H9 (cell line): ENCODE measurements around the gene ZIC4. TPM values are rescaled to one million over a fixed set of nuclear protein-coding genes. Genes with fewer than 3 reads are reported as not detected.

Experiments
- DNase-seq: peaks from one replicate; pipeline ENCODE4 v3.0.0-alpha.2; 2017
- H2AFZ ChIP-seq: one replicate; pipeline ENCODE4 v1.6.1; 2013; ENCODE audit warnings: mild to moderate bottlenecking, low read length, control low read depth, moderate library complexity
- H2AK5ac ChIP-seq: 2 replicates; pipeline ENCODE4 v1.6.1; 2013; ENCODE audit warnings: low read length, control low read depth, mixed read lengths; ENCODE audit not compliant: insufficient read length
- H2BK120ac ChIP-seq: one replicate; pipeline ENCODE4 v1.6.1; 2013; ENCODE audit warnings: low read depth, mild to moderate bottlenecking, low read length, control low read depth, inconsistent platforms; ENCODE audit not compliant: poor library complexity, severe bottlenecking
- H2BK12ac ChIP-seq: 2 replicates; pipeline ENCODE4 v1.6.1; 2013; ENCODE audit warnings: low read length, control low read depth, mixed read lengths, low read depth; ENCODE audit not compliant: insufficient read length
- H2BK15ac ChIP-seq: 2 replicates; pipeline ENCODE4 v1.6.1; 2013; ENCODE audit warnings: low read depth, low read length, control low read depth
- H2BK20ac ChIP-seq: one replicate; pipeline ENCODE4 v1.6.1; 2013; ENCODE audit warnings: low read depth, mild to moderate bottlenecking, low read length, control low read depth, inconsistent platforms; ENCODE audit not compliant: poor library complexity, severe bottlenecking
- H2BK5ac ChIP-seq: 2 replicates; pipeline ENCODE4 v1.6.1; 2013; ENCODE audit warnings: low read length, control low read depth, mixed read lengths; ENCODE audit not compliant: insufficient read length
- H3K14ac ChIP-seq: 2 replicates; pipeline ENCODE4 v1.6.1; 2013; ENCODE audit warnings: low read length, control low read depth; ENCODE audit not compliant: insufficient read depth
- H3K18ac ChIP-seq: 2 replicates; pipeline ENCODE4 v1.6.1; 2013; ENCODE audit warnings: low read depth, mild to moderate bottlenecking, mixed read lengths, low read length, control low read depth; ENCODE audit not compliant: insufficient read length
- H3K23ac ChIP-seq: 2 replicates; pipeline ENCODE4 v1.6.1; 2013; ENCODE audit warnings: low read length, control low read depth, mixed read lengths, low read depth; ENCODE audit not compliant: insufficient read length
- H3K23me2 ChIP-seq: 2 replicates; pipeline ENCODE4 v1.6.1; 2013; ENCODE audit warnings: low read depth, mild to moderate bottlenecking, mixed read lengths, low read length, control low read depth; ENCODE audit not compliant: insufficient read length, poor library complexity, severe bottlenecking
- H3K27ac ChIP-seq: 2 replicates; pipeline ENCODE4 v1.5.1; 2013; ENCODE audit warnings: low read length, control low read depth, mixed read lengths, low read depth; ENCODE audit not compliant: insufficient read length
- H3K27me3 ChIP-seq: 2 replicates; pipeline ENCODE4 v1.6.1; 2013; ENCODE audit warnings: low read length, control low read depth, inconsistent platforms; ENCODE audit not compliant: insufficient read depth
- H3K4ac ChIP-seq: 2 replicates; pipeline ENCODE4 v1.6.1; 2013; ENCODE audit warnings: low read depth, mild to moderate bottlenecking, control low read depth, inconsistent platforms, low read length, moderate library complexity
- H3K4me1 ChIP-seq: 2 replicates; pipeline ENCODE4 v1.6.1; 2013; ENCODE audit warnings: low read length, control low read depth, inconsistent platforms; ENCODE audit not compliant: insufficient read depth
- H3K4me2 ChIP-seq: 2 replicates; pipeline ENCODE4 v1.6.1; 2013; ENCODE audit warnings: low read length, control low read depth, mixed read lengths; ENCODE audit not compliant: insufficient read length, insufficient read depth
- H3K56ac ChIP-seq: 2 replicates; pipeline ENCODE4 v1.6.1; 2013; ENCODE audit warnings: low read depth, mild to moderate bottlenecking, mixed read lengths, low read length, control low read depth; ENCODE audit not compliant: insufficient read length
- H3K79me1 ChIP-seq: 2 replicates; pipeline ENCODE4 v1.6.1; 2013; ENCODE audit warnings: low read depth, mild to moderate bottlenecking, moderate library complexity, low read length, control low read depth, inconsistent platforms; ENCODE audit not compliant: insufficient read depth, poor library complexity, severe bottlenecking
- H3K79me2 ChIP-seq: 2 replicates; pipeline ENCODE4 v1.6.1; 2013; ENCODE audit warnings: low read length, control low read depth, inconsistent platforms; ENCODE audit not compliant: insufficient read depth
- H3K9ac ChIP-seq: 2 replicates; pipeline ENCODE4 v1.6.1; 2013; ENCODE audit warnings: low read length, control low read depth, mixed read lengths; ENCODE audit not compliant: insufficient read length; ENCODE audit errors: extremely low read depth
- H3K9me3 ChIP-seq: one replicate; pipeline ENCODE4 v1.6.1; 2013; ENCODE audit warnings: low read depth, low read length, inconsistent platforms; ENCODE audit not compliant: control insufficient read depth
- H3T11ph ChIP-seq: one replicate; pipeline ENCODE4 v1.6.1; 2013; ENCODE audit warnings: mild to moderate bottlenecking, low read length, control low read depth, inconsistent platforms
- H4K20me1 ChIP-seq: one replicate; pipeline ENCODE4 v1.6.1; 2013; ENCODE audit not compliant: control insufficient read depth, insufficient read length, insufficient read depth
- H4K5ac ChIP-seq: 2 replicates; pipeline ENCODE4 v1.6.1; 2013; ENCODE audit warnings: low read depth, mild to moderate bottlenecking, mixed read lengths, low read length, control low read depth; ENCODE audit not compliant: insufficient read length
- H4K8ac ChIP-seq: replicated peaks from 2 replicates; pipeline ENCODE4 v1.6.1; 2013; ENCODE audit warnings: low read length, control low read depth, mixed read lengths, low read depth; ENCODE audit not compliant: insufficient read length
- H4K91ac ChIP-seq: 2 replicates; pipeline ENCODE4 v1.6.1; 2013; ENCODE audit warnings: low read depth, mild to moderate bottlenecking, moderate library complexity, mixed read lengths, low read length, control low read depth; ENCODE audit not compliant: insufficient read length
- H3K27ac Mint-ChIP-seq, 3 experiments: 2 replicates in 2 of 3; 3 replicates in 1 of 3; pipeline ENCODE4 v1.8.0; 2020 to 2021; ENCODE audit warnings: mixed read lengths in 3 of 3, mild to moderate bottlenecking in 1 of 3, moderate library complexity in 1 of 3
- H3K27me3 Mint-ChIP-seq: 2 replicates; pipeline ENCODE4 v1.8.0; 2021; ENCODE audit warnings: low read depth, mild to moderate bottlenecking, moderate library complexity, mixed read lengths
- H3K36me3 Mint-ChIP-seq, 3 experiments: 2 replicates in 2 of 3; 3 replicates in 1 of 3; pipeline ENCODE4 v1.8.0; 2020 to 2021; ENCODE audit warnings: low read depth in 3 of 3, mixed read lengths in 3 of 3; ENCODE audit not compliant: insufficient read depth in 1 of 3
- H3K4me1 Mint-ChIP-seq, 2 experiments: 2 replicates each; pipeline ENCODE4 v1.8.0; 2020; ENCODE audit warnings: mixed read lengths in 2 of 2
- H3K4me3 Mint-ChIP-seq, 2 experiments: 2 replicates in 1 of 2; 3 replicates in 1 of 2; pipeline ENCODE4 v1.8.0; 2020 to 2021; ENCODE audit warnings: mild to moderate bottlenecking in 2 of 2, mixed read lengths in 2 of 2, moderate library complexity in 1 of 2
- H3K9me3 Mint-ChIP-seq, 2 experiments: 2 replicates in 1 of 2; 3 replicates in 1 of 2; pipeline ENCODE4 v1.8.0; 2020; ENCODE audit warnings: mild to moderate bottlenecking in 2 of 2, mixed read lengths in 2 of 2, moderate library complexity in 1 of 2
- WGBS: extraction: QIAGEN DNeasy Blood & Tissue Kit; methylation state at CpG from one replicate; pipeline ENCODE4 v1.1.7; 2013; ENCODE audit warnings: missing lambda C conversion rate, low lambda C conversion rate, mixed read lengths; ENCODE audit not compliant: insufficient read length; ENCODE audit errors: extremely low coverage; 5-methylcytosine and 5-hydroxymethylcytosine counted together
- total RNA-seq: library from RNA; stranded (reverse); gene quantifications from 2 replicates; pipeline ENCODE4 v1.2.1, GENCODE V29; 2021
- TF ChIP-seq, protein P1 (sequence below): fragments of 200-600 bp; sonication (generic); conservative IDR thresholded peaks from 3 replicates; pipeline ENCODE4 v1.8.0; 2021; ENCODE audit warnings: antibody characterized with exemption, mild to moderate bottlenecking

Gene ZIC4
- total RNA-seq, 1 experiment from 2014 or later: not detected

DNA sequence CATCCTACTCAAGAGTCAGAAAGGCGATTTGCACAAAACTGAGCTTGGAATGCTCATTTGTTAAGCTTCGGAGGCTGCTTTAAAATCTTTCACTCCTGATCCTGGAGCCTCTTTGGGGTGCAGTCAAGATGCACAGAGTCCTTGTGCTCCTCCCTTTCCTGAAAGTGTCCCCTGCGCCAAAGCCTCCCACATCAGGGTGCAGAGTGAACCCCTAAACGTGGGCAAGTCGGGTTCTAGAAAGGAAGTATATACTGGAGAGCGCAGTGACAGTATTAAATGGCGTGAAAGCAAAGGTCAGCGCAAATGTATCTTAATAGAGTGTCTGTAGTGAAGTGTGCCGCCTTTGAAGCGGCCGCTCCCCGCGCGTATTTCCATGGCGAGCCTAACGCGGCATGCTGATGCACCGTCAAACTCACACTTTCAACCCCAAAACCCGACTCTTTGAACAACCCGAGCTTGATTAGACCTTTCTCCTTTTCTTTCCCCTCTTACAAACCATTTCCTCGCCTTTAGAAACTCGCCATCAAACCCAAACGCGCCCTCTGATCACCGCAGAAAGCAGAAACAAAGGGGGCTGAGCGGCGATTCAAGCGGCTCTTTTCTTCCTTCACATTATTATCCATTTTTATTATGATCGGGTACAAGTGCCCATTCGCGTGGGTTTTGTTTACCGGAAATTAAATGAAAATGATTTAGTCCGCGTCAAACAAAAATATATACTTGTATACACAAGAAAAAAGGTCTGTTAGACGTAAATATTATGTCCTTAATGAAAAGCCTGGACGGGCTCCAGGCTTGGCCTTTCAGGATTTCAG, 18.3 kb downstream of the ZIC4 start:
- Histone ChIP-seq H3K4ac (no peak overlapping the region), H3K79me2 (no peaks in the 10 kb centered on the region), H2BK12ac (no peak overlapping the region), H2BK5ac (no peak overlapping the region), H4K8ac (no peak overlapping the region), H2AFZ (no peak overlapping the region), H3K18ac (no peak overlapping the region), H3K4me1 (no peaks in the 10 kb centered on the region; the same call in none of the 2 replicates), H3K9ac (no peak overlapping the region), H2BK20ac (no peak overlapping the region), H3K79me1 (no peaks in the 10 kb centered on the region), H3K56ac (no peak overlapping the region), H3K9me3 (no peaks in the 10 kb centered on the region), H2BK120ac (no peak overlapping the region), H4K5ac (no peak overlapping the region), H2BK15ac (no peak overlapping the region), H3K4me2 (no peak overlapping the region), H3K14ac (no peak overlapping the region), H4K91ac (no peak overlapping the region), H3K27ac (no peak overlapping the region), H3K23ac (no peak overlapping the region), H3K23me2 (peaks cover 18% of the 10 kb centered on the region), H2AK5ac (no peak overlapping the region), H4K20me1 (no peaks in the 10 kb centered on the region), H3T11ph (no peak overlapping the region), H3K27me3 (peaks cover 82% of the 10 kb centered on the region)
- TF ChIP-seq, protein P1, sequence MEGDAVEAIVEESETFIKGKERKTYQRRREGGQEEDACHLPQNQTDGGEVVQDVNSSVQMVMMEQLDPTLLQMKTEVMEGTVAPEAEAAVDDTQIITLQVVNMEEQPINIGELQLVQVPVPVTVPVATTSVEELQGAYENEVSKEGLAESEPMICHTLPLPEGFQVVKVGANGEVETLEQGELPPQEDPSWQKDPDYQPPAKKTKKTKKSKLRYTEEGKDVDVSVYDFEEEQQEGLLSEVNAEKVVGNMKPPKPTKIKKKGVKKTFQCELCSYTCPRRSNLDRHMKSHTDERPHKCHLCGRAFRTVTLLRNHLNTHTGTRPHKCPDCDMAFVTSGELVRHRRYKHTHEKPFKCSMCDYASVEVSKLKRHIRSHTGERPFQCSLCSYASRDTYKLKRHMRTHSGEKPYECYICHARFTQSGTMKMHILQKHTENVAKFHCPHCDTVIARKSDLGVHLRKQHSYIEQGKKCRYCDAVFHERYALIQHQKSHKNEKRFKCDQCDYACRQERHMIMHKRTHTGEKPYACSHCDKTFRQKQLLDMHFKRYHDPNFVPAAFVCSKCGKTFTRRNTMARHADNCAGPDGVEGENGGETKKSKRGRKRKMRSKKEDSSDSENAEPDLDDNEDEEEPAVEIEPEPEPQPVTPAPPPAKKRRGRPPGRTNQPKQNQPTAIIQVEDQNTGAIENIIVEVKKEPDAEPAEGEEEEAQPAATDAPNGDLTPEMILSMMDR: no peak
- Mint-ChIP-seq H3K27me3 (peaks cover 100% of the 10 kb centered on the region), H3K27ac (no peak overlapping the region), H3K9me3 (peaks cover 3 to 10% of the 10 kb centered on the region in 2 experiments; a peak in 4 of 5 replicates), H3K36me3 (peaks cover 0 to 2% (median 0%) of the 10 kb centered on the region in 3 experiments; a peak in 3 of 7 replicates), H3K4me3 (peak overlapping the region in 1 of 2 experiments; percentile 77; a peak in 3 of 5 replicates), H3K4me1 (peaks cover 38 to 82% of the 10 kb centered on the region in 2 experiments)
- no peak for DNase-seq
- no CpG with 5 or more reads among the region's 36 CpGs for WGBS
